ENCODE results near the gene ACBD3.

Gene ACBD3

GRCh38 chr1:226095286-226095685 lies 91.3 kb downstream of the ACBD3 start:
- no peak overlapping the region for H3K4me3 ChIP-seq (ENCODE audit: low read length)
- TF ChIP-seq, protein P1, sequence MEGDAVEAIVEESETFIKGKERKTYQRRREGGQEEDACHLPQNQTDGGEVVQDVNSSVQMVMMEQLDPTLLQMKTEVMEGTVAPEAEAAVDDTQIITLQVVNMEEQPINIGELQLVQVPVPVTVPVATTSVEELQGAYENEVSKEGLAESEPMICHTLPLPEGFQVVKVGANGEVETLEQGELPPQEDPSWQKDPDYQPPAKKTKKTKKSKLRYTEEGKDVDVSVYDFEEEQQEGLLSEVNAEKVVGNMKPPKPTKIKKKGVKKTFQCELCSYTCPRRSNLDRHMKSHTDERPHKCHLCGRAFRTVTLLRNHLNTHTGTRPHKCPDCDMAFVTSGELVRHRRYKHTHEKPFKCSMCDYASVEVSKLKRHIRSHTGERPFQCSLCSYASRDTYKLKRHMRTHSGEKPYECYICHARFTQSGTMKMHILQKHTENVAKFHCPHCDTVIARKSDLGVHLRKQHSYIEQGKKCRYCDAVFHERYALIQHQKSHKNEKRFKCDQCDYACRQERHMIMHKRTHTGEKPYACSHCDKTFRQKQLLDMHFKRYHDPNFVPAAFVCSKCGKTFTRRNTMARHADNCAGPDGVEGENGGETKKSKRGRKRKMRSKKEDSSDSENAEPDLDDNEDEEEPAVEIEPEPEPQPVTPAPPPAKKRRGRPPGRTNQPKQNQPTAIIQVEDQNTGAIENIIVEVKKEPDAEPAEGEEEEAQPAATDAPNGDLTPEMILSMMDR (conservative IDR thresholded peaks at IDR 0.05; ENCODE audit: low read depth, low read length): no peak
- no peak for DNase-seq (ENCODE audit: low read depth)

Data from retinal pigment epithelial cell (primary cell).